ENCODE results near the gene ULK3.
A peak's percentile ranks its signal among the peaks of the same experiment; 100 is the strongest.

The ULK3 gene

GRCh38 chr15:74815961-74816360 is 27.0 kb downstream of the ULK3 start:
- H3K27ac Mint-ChIP-seq = no peak overlapping the region
- no peak overlapping the region for H3K4me3 Mint-ChIP-seq
- H3K4me1 Mint-ChIP-seq (ENCODE audit: low read depth) = peaks cover 13% of the 10 kb centered on the region
- no peaks in the 10 kb centered on the region for H3K9me3 Mint-ChIP-seq
- DNase-seq (ENCODE audit: low spot score) = no peak
- no peaks in the 10 kb centered on the region for H3K27me3 Mint-ChIP-seq (ENCODE audit: low read depth)
- no peaks in the 10 kb centered on the region for H3K36me3 Mint-ChIP-seq (ENCODE audit: low read depth)

- H3K27ac Mint-ChIP-seq = peak overlapping the region; percentile 27
- no peak for DNase-seq (ENCODE audit: low spot score)
- H3K36me3 Mint-ChIP-seq (ENCODE audit: low read depth) = no peaks in the 10 kb centered on the region
- H3K4me1 Mint-ChIP-seq (ENCODE audit: low read depth) = peaks cover 13% of the 10 kb centered on the region
- H3K9me3 Mint-ChIP-seq = no peaks in the 10 kb centered on the region
- H3K27me3 Mint-ChIP-seq (ENCODE audit: low read depth) = no peaks in the 10 kb centered on the region
- H3K4me3 Mint-ChIP-seq = no peak overlapping the region
Measured at GRCh38 chr15:74815121-74815934, 27.6 kb downstream of the ULK3 start.

GRCh38 chr15:74812533-74812932 is 30.4 kb downstream of the ULK3 start, which contains the start of gene LMAN1L:
Gene LMAN1L, plus strand, starts transcription at chr15:74812835. Its CDS starts 20 bp downstream, at chr15:74812855.
- no peak within 1 kb of the TSS for H3K4me3 Mint-ChIP-seq
- no peak for DNase-seq (ENCODE audit: low spot score)
- H3K36me3 Mint-ChIP-seq (ENCODE audit: low read depth) = no peaks in the 10 kb centered on the region
- H3K4me1 Mint-ChIP-seq (ENCODE audit: low read depth) = peaks cover 3% of the 10 kb centered on the region
- no peaks in the 10 kb centered on the region for H3K9me3 Mint-ChIP-seq
- no peak within 1 kb of the TSS for H3K27ac Mint-ChIP-seq
- no peaks in the 10 kb centered on the region for H3K27me3 Mint-ChIP-seq (ENCODE audit: low read depth)

GRCh38 chr15:74809956-74810355 is 33.0 kb downstream of the ULK3 start:
- H3K9me3 Mint-ChIP-seq = no peaks in the 10 kb centered on the region
- peaks cover 5% of the 10 kb centered on the region for H3K36me3 Mint-ChIP-seq (ENCODE audit: low read depth)
- no peak overlapping the region for H3K27ac Mint-ChIP-seq
- DNase-seq (ENCODE audit: low spot score) = no peak
- no peak overlapping the region for H3K4me3 Mint-ChIP-seq
- peaks cover 8% of the 10 kb centered on the region for H3K4me1 Mint-ChIP-seq (ENCODE audit: low read depth)
- no peaks in the 10 kb centered on the region for H3K27me3 Mint-ChIP-seq (ENCODE audit: low read depth)

GRCh38 chr15:74809242-74809641 is 33.7 kb downstream of the ULK3 start:
- no peaks in the 10 kb centered on the region for H3K27me3 Mint-ChIP-seq (ENCODE audit: low read depth)
- peaks cover 8% of the 10 kb centered on the region for H3K4me1 Mint-ChIP-seq (ENCODE audit: low read depth)
- no peak for DNase-seq (ENCODE audit: low spot score)
- H3K4me3 Mint-ChIP-seq = no peak overlapping the region
- no peaks in the 10 kb centered on the region for H3K9me3 Mint-ChIP-seq
- H3K27ac Mint-ChIP-seq = peak overlapping the region; percentile 1
- H3K36me3 Mint-ChIP-seq (ENCODE audit: low read depth) = peaks cover 9% of the 10 kb centered on the region

GRCh38 chr15:74808840-74809229 is 34.1 kb downstream of the ULK3 start:
- no peak for DNase-seq (ENCODE audit: low spot score)
- Mint-ChIP-seq H3K27me3 (ENCODE audit: low read depth) (no peaks in the 10 kb centered on the region), H3K27ac (no peak overlapping the region), H3K36me3 (ENCODE audit: low read depth) (peaks cover 13% of the 10 kb centered on the region), H3K4me3 (no peak overlapping the region), H3K4me1 (ENCODE audit: low read depth) (peaks cover 8% of the 10 kb centered on the region), H3K9me3 (no peaks in the 10 kb centered on the region)

- Mint-ChIP-seq H3K9me3 (no peaks in the 10 kb centered on the region), H3K4me3 (no peak overlapping the region), H3K27me3 (ENCODE audit: low read depth) (no peaks in the 10 kb centered on the region), H3K36me3 (ENCODE audit: low read depth) (peaks cover 15% of the 10 kb centered on the region), H3K27ac (no peak overlapping the region), H3K4me1 (ENCODE audit: low read depth) (peaks cover 8% of the 10 kb centered on the region)
- DNase-seq (ENCODE audit: low spot score) = no peak
Measured at GRCh38 chr15:74808078-74808839, 34.7 kb downstream of the ULK3 start.

- H3K9me3 Mint-ChIP-seq = no peaks in the 10 kb centered on the region
- H3K4me1 Mint-ChIP-seq (ENCODE audit: low read depth) = peaks cover 8% of the 10 kb centered on the region
- H3K4me3 Mint-ChIP-seq = no peak overlapping the region
- no peaks in the 10 kb centered on the region for H3K27me3 Mint-ChIP-seq (ENCODE audit: low read depth)
- peak overlapping the region; percentile 8 for H3K27ac Mint-ChIP-seq
- peaks cover 20% of the 10 kb centered on the region for H3K36me3 Mint-ChIP-seq (ENCODE audit: low read depth)
- DNase-seq (ENCODE audit: low spot score) = no peak
Measured at GRCh38 chr15:74807282-74807681, 35.7 kb downstream of the ULK3 start.

GRCh38 chr15:74804935-74805334 is 38.0 kb downstream of the ULK3 start:
- H3K27ac Mint-ChIP-seq = peak overlapping the region; percentile 6
- no peaks in the 10 kb centered on the region for H3K27me3 Mint-ChIP-seq (ENCODE audit: low read depth)
- no peak for DNase-seq (ENCODE audit: low spot score)
- H3K4me1 Mint-ChIP-seq (ENCODE audit: low read depth) = peaks cover 12% of the 10 kb centered on the region
- H3K4me3 Mint-ChIP-seq = no peak overlapping the region
- H3K9me3 Mint-ChIP-seq = no peaks in the 10 kb centered on the region
- H3K36me3 Mint-ChIP-seq (ENCODE audit: low read depth) = peaks cover 38% of the 10 kb centered on the region

- no peak overlapping the region for H3K27ac Mint-ChIP-seq
- H3K36me3 Mint-ChIP-seq (ENCODE audit: low read depth) = peaks cover 53% of the 10 kb centered on the region
- H3K27me3 Mint-ChIP-seq (ENCODE audit: low read depth) = no peaks in the 10 kb centered on the region
- H3K9me3 Mint-ChIP-seq = no peaks in the 10 kb centered on the region
- peaks cover 26% of the 10 kb centered on the region for H3K4me1 Mint-ChIP-seq (ENCODE audit: low read depth)
- DNase-seq (ENCODE audit: low spot score) = no peak
- no peak overlapping the region for H3K4me3 Mint-ChIP-seq
Measured at GRCh38 chr15:74802862-74803447, 40.0 kb downstream of the ULK3 start.

GRCh38 chr15:74802290-74802689 is 40.7 kb downstream of the ULK3 start:
- Mint-ChIP-seq H3K4me3 (no peak overlapping the region), H3K4me1 (ENCODE audit: low read depth) (peaks cover 28% of the 10 kb centered on the region), H3K27ac (no peak overlapping the region), H3K9me3 (no peaks in the 10 kb centered on the region), H3K36me3 (ENCODE audit: low read depth) (peaks cover 55% of the 10 kb centered on the region), H3K27me3 (ENCODE audit: low read depth) (no peaks in the 10 kb centered on the region)
- DNase-seq (ENCODE audit: low spot score) = no peak

- H3K9me3 Mint-ChIP-seq = no peaks in the 10 kb centered on the region
- peaks cover 54% of the 10 kb centered on the region for H3K36me3 Mint-ChIP-seq (ENCODE audit: low read depth)
- DNase-seq (ENCODE audit: low spot score) = no peak
- H3K27ac Mint-ChIP-seq = no peak overlapping the region
- H3K27me3 Mint-ChIP-seq (ENCODE audit: low read depth) = no peaks in the 10 kb centered on the region
- peaks cover 22% of the 10 kb centered on the region for H3K4me1 Mint-ChIP-seq (ENCODE audit: low read depth)
- H3K4me3 Mint-ChIP-seq = no peak overlapping the region
Measured at GRCh38 chr15:74801311-74801997, 41.5 kb downstream of the ULK3 start.

- Mint-ChIP-seq H3K4me3 (no peak overlapping the region), H3K27me3 (ENCODE audit: low read depth) (no peaks in the 10 kb centered on the region), H3K4me1 (ENCODE audit: low read depth) (peaks cover 25% of the 10 kb centered on the region), H3K9me3 (no peaks in the 10 kb centered on the region), H3K36me3 (ENCODE audit: low read depth) (peaks cover 57% of the 10 kb centered on the region), H3K27ac (no peak overlapping the region)
- DNase-seq (ENCODE audit: low spot score) = no peak
Measured at GRCh38 chr15:74800559-74801094, 42.3 kb downstream of the ULK3 start.

All from T-helper 2 cell treated with Interferon-gamma antibody and Interleukin-4, amounts not matched to agents 5 μg/mL and 100 μg/mL, for 36 hours (primary cell).